ENCODE results near the gene FAM111B. TPM values are rescaled to one million over a fixed set of nuclear protein-coding genes. Genes with fewer than 3 reads are reported as not detected.

The FAM111B gene
- total RNA-seq, 1 experiment from 2014 or later = 49.3 TPM

DNA sequence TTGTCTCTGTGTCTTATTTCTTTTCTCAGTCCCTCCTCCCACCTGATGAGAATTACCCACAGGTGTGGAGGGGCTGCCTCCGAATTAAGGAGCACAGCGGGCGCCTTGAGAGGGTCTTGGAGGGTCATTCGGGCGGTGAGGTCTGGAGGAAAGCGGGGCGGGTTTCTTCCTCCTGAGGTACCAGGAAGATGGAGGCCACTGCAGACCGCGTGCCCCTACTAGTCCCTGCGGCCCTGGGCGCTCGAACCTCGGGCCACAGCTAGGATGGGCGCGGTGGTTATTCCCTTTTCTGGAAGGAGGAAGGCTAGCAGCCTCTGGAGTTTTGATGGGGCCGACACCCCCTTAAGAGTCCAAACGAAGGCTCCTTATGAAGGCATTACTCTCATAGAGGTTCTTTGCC lies 30.2 kb downstream of the FAM111B start:
- intact Hi-C loops (cut with micrococcal nuclease; ENCODE audit: unreplicated experiment) = no loop called here
- POLR2A ChIA-PET = interaction anchor here (0.6 kb wide), 1 partner anchor 690 kb away, joined by 3 read pairs; no protein-coding TSS in a partner anchor

DNA sequence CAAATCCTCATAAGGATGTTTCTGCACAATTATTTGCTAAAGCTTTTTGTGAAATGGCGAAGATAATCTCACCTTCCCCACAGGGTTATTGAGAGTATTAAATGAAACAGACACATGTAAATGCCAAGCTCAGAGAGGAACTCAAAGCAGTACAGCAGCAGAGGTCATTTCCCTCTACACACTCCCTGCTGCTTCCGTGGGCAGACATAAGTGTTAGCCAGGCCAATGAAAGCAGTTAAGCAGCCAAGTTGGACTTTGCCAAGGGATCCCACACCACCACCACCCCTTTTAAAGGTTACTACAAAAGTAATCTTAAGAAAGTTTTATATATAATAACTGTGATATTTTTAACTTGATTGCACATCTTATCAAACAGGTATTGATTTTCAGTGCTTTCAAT lies 31.6 kb downstream of the FAM111B start:
- DNase-seq = no peak
- Mint-ChIP-seq H3K9me3 (ENCODE audit: unreplicated experiment) (no peaks in the 10 kb centered on the region), H3K4me1 (ENCODE audit: low read depth, unreplicated experiment) (peaks cover 19% of the 10 kb centered on the region), H3K4me3 (ENCODE audit: unreplicated experiment) (no peak overlapping the region), H3K27ac (ENCODE audit: unreplicated experiment) (no peak overlapping the region), H3K36me3 (ENCODE audit: insufficient read depth, unreplicated experiment) (peaks cover 22% of the 10 kb centered on the region), H3K27me3 (ENCODE audit: insufficient read depth, unreplicated experiment) (no peaks in the 10 kb centered on the region)
- ChIA-PET CTCF (no interaction called here), POLR2A (no interaction called here)
- H3K9me3 ChIP-seq = no peaks in the 10 kb centered on the region; the same call in 1 of the 2 replicates
- no peak overlapping the region for H3K4me3 ChIP-seq (ENCODE audit: low read depth, low read length)
- BruUV-seq (replicated peaks) = no TSS peak
- peaks cover 1% of the 10 kb centered on the region; the same call in 1 of the 2 replicates for H3K4me1 ChIP-seq
- intact Hi-C loops (cut with micrococcal nuclease; ENCODE audit: unreplicated experiment) = no loop called here
- 0 out of 2 replicates have a peak, but pooled peaks cover 2% of the 10 kb centered on the region for H3K36me3 ChIP-seq (ENCODE audit: control insufficient read depth, insufficient read depth, low read length)
- H3K27me3 ChIP-seq (replicated peaks; ENCODE audit: control insufficient read depth, insufficient read depth, low read length) = no peaks in the 10 kb centered on the region
- TF ChIP-seq CTCF (IDR thresholded peaks at IDR 0.05; ENCODE audit: insufficient read depth in 1 of 2, low read depth in 1 of 2, low read length in 1 of 2, severe bottlenecking in 1 of 2, unreplicated experiment in 1 of 2) = no peak

More for the DNA sequence above, 30.2 kb downstream of the FAM111B start:
- Mint-ChIP-seq H3K27me3 (ENCODE audit: insufficient read depth, unreplicated experiment) (no peaks in the 10 kb centered on the region), H3K27ac (ENCODE audit: unreplicated experiment) (no peak overlapping the region), H3K4me1 (ENCODE audit: low read depth, unreplicated experiment) (peaks cover 15% of the 10 kb centered on the region), H3K4me3 (ENCODE audit: unreplicated experiment) (no peak overlapping the region), H3K36me3 (ENCODE audit: insufficient read depth, unreplicated experiment) (peaks cover 23% of the 10 kb centered on the region), H3K9me3 (ENCODE audit: unreplicated experiment) (peaks cover 14% of the 10 kb centered on the region)
- BruUV-seq (replicated peaks) = no TSS peak
- Histone ChIP-seq H3K36me3 (ENCODE audit: control insufficient read depth, insufficient read depth, low read length) (0 out of 2 replicates have a peak, but pooled peaks cover 2% of the 10 kb centered on the region), H3K4me1 (no peaks in the 10 kb centered on the region), H3K4me3 (ENCODE audit: low read depth, low read length) (no peak overlapping the region), H3K27me3 (replicated peaks; ENCODE audit: control insufficient read depth, insufficient read depth, low read length) (no peaks in the 10 kb centered on the region), H3K9me3 (peaks cover 6% of the 10 kb centered on the region)
- CTCF ChIA-PET = interaction anchor here (0.6 kb wide), 1 partner anchor 21 kb away, joined by 5 read pairs; no protein-coding TSS in a partner anchor
- no peak for TF ChIP-seq CTCF (IDR thresholded peaks at IDR 0.05; ENCODE audit: insufficient read depth in 1 of 2, low read depth in 1 of 2, low read length in 1 of 2, severe bottlenecking in 1 of 2, unreplicated experiment in 1 of 2)
- DNase-seq = no peak

- intact Hi-C loops (cut with micrococcal nuclease; ENCODE audit: unreplicated experiment) = loop anchor here (5.0 to 10.0 kb wide), 2 partner anchors 214 to 346 kb away; no protein-coding TSS in a partner anchor
These were observed 34.2 kb downstream of the FAM111B start for GRCh38 chr11:59141191-59141590.

More at GRCh38 chr11:59141191-59141590, 34.2 kb downstream of the FAM111B start:
- H3K4me3 Mint-ChIP-seq (ENCODE audit: unreplicated experiment) = peak overlapping the region; percentile 98
- H3K9me3 Mint-ChIP-seq (ENCODE audit: unreplicated experiment) = no peaks in the 10 kb centered on the region
- peak overlapping the region; percentile 94 for H3K27ac Mint-ChIP-seq (ENCODE audit: unreplicated experiment)
- ChIA-PET CTCF (interaction anchor here (1.8 kb wide), 3 partner anchors 14 to 45 kb away, joined by 10 to 35 read pairs (median 14); no protein-coding TSS in a partner anchor), POLR2A (interaction anchor here (1.8 kb wide), 1 partner anchor 34 kb away, joined by 11 read pairs; the partner anchor contains the start of gene FAM111B)
- H3K36me3 Mint-ChIP-seq (ENCODE audit: insufficient read depth, unreplicated experiment) = peaks cover 27% of the 10 kb centered on the region
- DNase-seq = no peak
- Histone ChIP-seq H3K4me1 (peaks cover 9% of the 10 kb centered on the region), H3K4me3 (ENCODE audit: low read depth, low read length) (no peak overlapping the region), H3K27me3 (replicated peaks; ENCODE audit: control insufficient read depth, insufficient read depth, low read length) (no peaks in the 10 kb centered on the region), H3K9me3 (no peaks in the 10 kb centered on the region), H3K36me3 (ENCODE audit: control insufficient read depth, insufficient read depth, low read length) (no peaks in the 10 kb centered on the region; the same call in 1 of the 2 replicates)
- no peak for TF ChIP-seq CTCF (IDR thresholded peaks at IDR 0.05; ENCODE audit: insufficient read depth in 1 of 2, low read depth in 1 of 2, low read length in 1 of 2, severe bottlenecking in 1 of 2, unreplicated experiment in 1 of 2)
- no peaks in the 10 kb centered on the region for H3K27me3 Mint-ChIP-seq (ENCODE audit: insufficient read depth, unreplicated experiment)
- no TSS peak for BruUV-seq (replicated peaks)
- H3K4me1 Mint-ChIP-seq (ENCODE audit: low read depth, unreplicated experiment) = peaks cover 30% of the 10 kb centered on the region

Measured in Caco-2 (cell line).